WTC11 (cell line): ENCODE results near the gene GOLGA7B. TPM values are rescaled to one million over a fixed set of nuclear protein-coding genes. Genes with fewer than 3 reads are reported as not detected.

Experiments used
- ATAC-seq: fragments of 200-7000 bp; cut with Tn5 transposase; 2 replicates; pipeline ENCODE4 v1.10.0; 2021; ENCODE audit warnings: mild to moderate bottlenecking, moderate library complexity
- CTCF ChIA-PET: fragments of 300-600 bp; sonication (Branson Sonifier 250); formaldehyde crosslinking; loops from one replicate; lab custom pipeline; 2021; ENCODE audit warnings: antibody characterized with exemption; lab: Charles Lee
- POLR2A ChIA-PET: fragments of 350-600 bp; sonication (Branson Sonifier 250); formaldehyde crosslinking; loops from one replicate; lab custom pipeline; 2021; ENCODE audit warnings: antibody characterized with exemption; lab: Charles Lee
- DNase-seq: peaks from one replicate; pipeline ENCODE4 v3.0.0; 2021; ENCODE audit warnings: low spot score
- H3K27ac Mint-ChIP-seq: 2 replicates; pipeline ENCODE4 v1.8.0; 2021; ENCODE audit warnings: mixed read lengths
- H3K27me3 Mint-ChIP-seq: 2 replicates; pipeline ENCODE4 v1.8.0; 2021; ENCODE audit warnings: low read depth, mild to moderate bottlenecking, moderate library complexity, mixed read lengths
- H3K36me3 Mint-ChIP-seq: 2 replicates; pipeline ENCODE4 v1.8.0; 2021; ENCODE audit warnings: mixed read lengths
- H3K4me1 Mint-ChIP-seq: 2 replicates; pipeline ENCODE4 v1.8.0; 2022; ENCODE audit warnings: mixed read lengths
- H3K4me3 Mint-ChIP-seq: 2 replicates; pipeline ENCODE4 v1.8.0; 2021; ENCODE audit warnings: mild to moderate bottlenecking, moderate library complexity, mixed read lengths
- H3K9me3 Mint-ChIP-seq: 2 replicates; pipeline ENCODE4 v1.8.0; 2021; ENCODE audit warnings: mixed read lengths
- CREB1 ChIP-seq: sonication (generic); formaldehyde crosslinking; IDR thresholded peaks from 2 replicates; pipeline ENCODE4 v1.8.0; 2023; ENCODE audit warnings: mild to moderate bottlenecking, missing genetic modification reagents
- CREM ChIP-seq: sonication (generic); formaldehyde crosslinking; IDR thresholded peaks from 2 replicates; pipeline ENCODE4 v1.8.1; 2022; ENCODE audit warnings: mild to moderate bottlenecking, missing genetic modification reagents, moderate library complexity
- ELF4 ChIP-seq: sonication (generic); formaldehyde crosslinking; IDR thresholded peaks from 2 replicates; pipeline ENCODE4 v1.8.1; 2022; ENCODE audit warnings: low read depth, mild to moderate bottlenecking, moderate library complexity, missing genetic modification reagents
- EMX1 ChIP-seq: fragments of 250-450 bp; sonication (Bioruptor Pico); IDR thresholded peaks from 2 replicates; pipeline ENCODE4 v1.8.0; 2021; ENCODE audit warnings: mild to moderate bottlenecking
- IRF2 ChIP-seq: sonication (generic); formaldehyde crosslinking; IDR thresholded peaks from 2 replicates; pipeline ENCODE4 v1.8.0; 2022; ENCODE audit warnings: low read depth, missing genetic modification reagents, borderline replicate concordance
- MYBL2 ChIP-seq: sonication (generic); formaldehyde crosslinking; IDR thresholded peaks from 2 replicates; pipeline ENCODE4 v1.8.1; 2023; ENCODE audit warnings: mild to moderate bottlenecking, moderate library complexity, missing genetic modification reagents
- NFATC4 ChIP-seq: fragments of 250-450 bp; sonication (Bioruptor Pico); IDR thresholded peaks from 2 replicates; pipeline ENCODE4 v1.9.0; 2021; ENCODE audit warnings: mild to moderate bottlenecking
- NFE2L1 ChIP-seq: sonication (generic); formaldehyde crosslinking; IDR thresholded peaks from 2 replicates; pipeline ENCODE4 v1.8.1; 2023; ENCODE audit warnings: missing genetic modification reagents
- OVOL2 ChIP-seq: fragments of 250-450 bp; sonication (Bioruptor Pico); IDR thresholded peaks from 2 replicates; pipeline ENCODE4 v1.9.0; 2021; ENCODE audit warnings: mild to moderate bottlenecking, borderline replicate concordance
- SOX15 ChIP-seq: fragments of 250-450 bp; sonication (Bioruptor Pico); IDR thresholded peaks from 2 replicates; pipeline ENCODE4 v1.9.0; 2021; ENCODE audit warnings: mild to moderate bottlenecking
- SP1 ChIP-seq: sonication (generic); formaldehyde crosslinking; conservative IDR thresholded peaks from 2 replicates; pipeline ENCODE4 v1.8.1; 2022; ENCODE audit warnings: missing genetic modification reagents
- TEAD1 ChIP-seq: sonication (generic); formaldehyde crosslinking; IDR thresholded peaks from 2 replicates; pipeline ENCODE4 v1.8.0; 2022; ENCODE audit warnings: mild to moderate bottlenecking, missing genetic modification reagents
- ZNF138 ChIP-seq: sonication (generic); formaldehyde crosslinking; conservative IDR thresholded peaks from 2 replicates; pipeline ENCODE4 v1.8.1; 2022; ENCODE audit warnings: mild to moderate bottlenecking, moderate library complexity, missing genetic modification reagents
- ZNF219 ChIP-seq: sonication (generic); formaldehyde crosslinking; IDR thresholded peaks from 2 replicates; pipeline ENCODE4 v1.8.0; 2023; ENCODE audit warnings: missing genetic modification reagents, mild to moderate bottlenecking, borderline replicate concordance
- ZNF232 ChIP-seq: sonication (generic); formaldehyde crosslinking; IDR thresholded peaks from 2 replicates; pipeline ENCODE4 v1.8.0; 2022; ENCODE audit warnings: mild to moderate bottlenecking, missing genetic modification reagents
- ZNF317 ChIP-seq: sonication (generic); formaldehyde crosslinking; IDR thresholded peaks from 2 replicates; pipeline ENCODE4 v1.8.1; 2023; ENCODE audit warnings: low read depth, mild to moderate bottlenecking, moderate library complexity, missing genetic modification reagents, borderline replicate concordance
- ZNF396 ChIP-seq: fragments of 250-450 bp; sonication (Bioruptor Pico); IDR thresholded peaks from 2 replicates; pipeline ENCODE4 v1.8.0; 2021; ENCODE audit warnings: mild to moderate bottlenecking, moderate library complexity, borderline replicate concordance
- ZNF671 ChIP-seq: fragments of 250-450 bp; sonication (Bioruptor Pico); IDR thresholded peaks from 2 replicates; pipeline ENCODE4 v1.8.0; 2021; ENCODE audit warnings: mild to moderate bottlenecking
- total RNA-seq: library from RNA; stranded (reverse); gene quantifications from 3 replicates; pipeline ENCODE4 v1.2.3, GENCODE V29; 2021
- TF ChIP-seq, protein P1 (sequence below): sonication (generic); formaldehyde crosslinking; IDR thresholded peaks from 2 replicates; pipeline ENCODE4 v1.8.1; 2022; ENCODE audit warnings: low read depth, missing genetic modification reagents, borderline replicate concordance
- TF ChIP-seq, protein P2 (sequence below): sonication (generic); formaldehyde crosslinking; IDR thresholded peaks from 2 replicates; pipeline ENCODE4 v1.8.1; 2023; ENCODE audit warnings: mild to moderate bottlenecking, moderate library complexity, missing genetic modification reagents
- TF ChIP-seq, protein P3 (sequence below): sonication (generic); formaldehyde crosslinking; IDR thresholded peaks from 2 replicates; pipeline ENCODE4 v1.8.1; 2023; ENCODE audit warnings: mild to moderate bottlenecking, missing genetic modification reagents, moderate library complexity
- TF ChIP-seq, protein P4 (sequence below): sonication (generic); formaldehyde crosslinking; IDR thresholded peaks from 2 replicates; pipeline ENCODE4 v1.8.1; 2023; ENCODE audit warnings: mild to moderate bottlenecking, missing genetic modification reagents, borderline replicate concordance
- TF ChIP-seq, protein P5 (sequence below): sonication (generic); formaldehyde crosslinking; IDR thresholded peaks from 2 replicates; pipeline ENCODE4 v1.8.1; 2023; ENCODE audit warnings: mild to moderate bottlenecking, missing genetic modification reagents

The GOLGA7B gene
- total RNA-seq, 1 experiment from 2014 or later = 0.24 TPM

DNA sequence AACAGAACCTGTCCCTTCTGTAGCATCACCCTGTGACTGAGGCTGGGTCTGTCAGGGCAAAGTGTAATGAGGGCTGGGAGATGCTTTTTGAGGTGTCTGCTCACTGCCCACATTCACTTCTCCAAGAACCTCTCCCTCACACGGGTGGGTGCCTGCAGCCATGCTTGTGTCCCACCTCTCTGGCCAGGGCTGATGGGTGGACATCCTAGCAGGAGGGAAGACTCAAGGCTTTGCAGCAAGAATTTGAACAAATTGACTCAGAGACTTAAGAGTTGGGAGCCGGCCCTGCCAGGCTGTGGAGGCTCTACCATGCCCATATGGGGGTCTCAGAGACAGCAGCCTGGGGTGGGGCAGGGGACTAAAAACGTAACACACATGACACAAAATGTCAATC lies 33.4 kb downstream of the GOLGA7B start (continued):
- no peak for TF ChIP-seq ZNF317
- TF ChIP-seq SOX15 = no peak
- TF ChIP-seq IRF2 = no peak

DNA sequence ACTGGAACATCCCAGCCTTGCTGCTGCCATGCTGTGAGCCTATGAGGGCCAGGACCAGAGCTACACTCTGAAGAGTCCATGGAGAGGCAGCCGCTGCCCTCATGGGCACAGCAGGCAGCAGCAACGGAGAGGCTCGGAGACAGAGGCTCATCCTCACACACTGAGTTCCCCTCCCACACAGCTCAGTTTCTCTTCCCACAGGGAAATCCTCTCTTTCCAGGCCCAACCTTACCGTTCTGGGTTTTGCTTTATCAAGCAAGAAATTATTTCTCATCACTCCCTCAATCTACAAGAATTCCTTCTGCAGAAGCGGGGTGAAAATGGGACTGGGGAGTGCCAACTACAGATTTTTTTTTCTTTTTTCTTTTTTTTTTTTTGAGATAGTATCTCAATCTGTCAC lies 36.6 kb downstream of the GOLGA7B start:
- no peaks in the 10 kb centered on the region; the same call in 1 of the 2 replicates for H3K27me3 Mint-ChIP-seq
- H3K36me3 Mint-ChIP-seq = no peaks in the 10 kb centered on the region
- H3K4me1 Mint-ChIP-seq = peaks cover 32% of the 10 kb centered on the region
- no peak overlapping the region for H3K27ac Mint-ChIP-seq
- CTCF ChIA-PET = interaction anchor here (0.7 to 0.9 kb wide), 2 partner anchors 89 to 159 kb away, joined by 3 to 4 read pairs; no protein-coding TSS in a partner anchor
- no peaks in the 10 kb centered on the region for H3K9me3 Mint-ChIP-seq
- TF ChIP-seq TEAD1 (CRISPR knock-in tag) (no peak), ELF4 (CRISPR knock-in tag) (no peak), OVOL2 (CRISPR knock-in tag) (no peak), ZNF671 (no peak), ZNF232 (no peak)
- TF ChIP-seq, protein P1, sequence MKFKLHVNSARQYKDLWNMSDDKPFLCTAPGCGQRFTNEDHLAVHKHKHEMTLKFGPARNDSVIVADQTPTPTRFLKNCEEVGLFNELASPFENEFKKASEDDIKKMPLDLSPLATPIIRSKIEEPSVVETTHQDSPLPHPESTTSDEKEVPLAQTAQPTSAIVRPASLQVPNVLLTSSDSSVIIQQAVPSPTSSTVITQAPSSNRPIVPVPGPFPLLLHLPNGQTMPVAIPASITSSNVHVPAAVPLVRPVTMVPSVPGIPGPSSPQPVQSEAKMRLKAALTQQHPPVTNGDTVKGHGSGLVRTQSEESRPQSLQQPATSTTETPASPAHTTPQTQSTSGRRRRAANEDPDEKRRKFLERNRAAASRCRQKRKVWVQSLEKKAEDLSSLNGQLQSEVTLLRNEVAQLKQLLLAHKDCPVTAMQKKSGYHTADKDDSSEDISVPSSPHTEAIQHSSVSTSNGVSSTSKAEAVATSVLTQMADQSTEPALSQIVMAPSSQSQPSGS (CRISPR knock-in tag) = no peak
- TF ChIP-seq, protein P2, sequence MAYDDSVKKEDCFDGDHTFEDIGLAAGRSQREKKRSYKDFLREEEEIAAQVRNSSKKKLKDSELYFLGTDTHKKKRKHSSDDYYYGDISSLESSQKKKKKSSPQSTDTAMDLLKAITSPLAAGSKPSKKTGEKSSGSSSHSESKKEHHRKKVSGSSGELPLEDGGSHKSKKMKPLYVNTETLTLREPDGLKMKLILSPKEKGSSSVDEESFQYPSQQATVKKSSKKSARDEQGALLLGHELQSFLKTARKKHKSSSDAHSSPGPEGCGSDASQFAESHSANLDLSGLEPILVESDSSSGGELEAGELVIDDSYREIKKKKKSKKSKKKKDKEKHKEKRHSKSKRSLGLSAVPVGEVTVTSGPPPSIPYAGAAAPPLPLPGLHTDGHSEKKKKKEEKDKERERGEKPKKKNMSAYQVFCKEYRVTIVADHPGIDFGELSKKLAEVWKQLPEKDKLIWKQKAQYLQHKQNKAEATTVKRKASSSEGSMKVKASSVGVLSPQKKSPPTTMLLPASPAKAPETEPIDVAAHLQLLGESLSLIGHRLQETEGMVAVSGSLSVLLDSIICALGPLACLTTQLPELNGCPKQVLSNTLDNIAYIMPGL (CRISPR knock-in tag) = no peak
- TF ChIP-seq, protein P3, sequence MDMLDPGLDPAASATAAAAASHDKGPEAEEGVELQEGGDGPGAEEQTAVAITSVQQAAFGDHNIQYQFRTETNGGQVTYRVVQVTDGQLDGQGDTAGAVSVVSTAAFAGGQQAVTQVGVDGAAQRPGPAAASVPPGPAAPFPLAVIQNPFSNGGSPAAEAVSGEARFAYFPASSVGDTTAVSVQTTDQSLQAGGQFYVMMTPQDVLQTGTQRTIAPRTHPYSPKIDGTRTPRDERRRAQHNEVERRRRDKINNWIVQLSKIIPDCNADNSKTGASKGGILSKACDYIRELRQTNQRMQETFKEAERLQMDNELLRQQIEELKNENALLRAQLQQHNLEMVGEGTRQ (CRISPR knock-in tag) = no peak
- no peak overlapping the region for H3K4me3 Mint-ChIP-seq
- POLR2A ChIA-PET = no interaction called here
- DNase-seq = no peak
- no peak for ATAC-seq

DNA sequence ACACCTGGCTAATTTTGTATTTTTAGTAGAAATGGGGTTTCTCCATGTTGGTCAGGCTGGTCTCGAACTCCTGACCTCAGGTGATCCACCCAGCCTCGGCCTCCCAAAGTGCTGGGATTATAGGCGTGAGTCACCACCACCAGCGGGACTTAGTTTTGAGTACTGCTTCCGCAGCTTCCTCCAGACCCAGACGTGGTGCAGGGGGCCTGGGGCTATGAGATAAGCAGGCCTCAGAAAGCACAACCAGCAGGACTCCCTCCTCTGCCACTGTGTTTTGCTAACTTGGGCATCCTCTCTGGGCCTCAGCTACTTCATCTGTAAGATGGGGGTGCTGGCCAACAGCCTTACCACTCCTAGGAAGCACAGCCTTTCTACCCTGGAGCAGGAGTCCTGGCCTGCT lies 37.8 kb downstream of the GOLGA7B start:
- ChIA-PET CTCF (interaction anchor here (0.7 to 3.1 kb wide), 3 partner anchors 10 to 159 kb away, joined by 6 to 16 read pairs (median 7); no protein-coding TSS in a partner anchor), POLR2A (no interaction called here)
- Mint-ChIP-seq H3K27me3 (no peaks in the 10 kb centered on the region; the same call in 1 of the 2 replicates), H3K4me3 (no peak overlapping the region), H3K36me3 (no peaks in the 10 kb centered on the region), H3K4me1 (peaks cover 35% of the 10 kb centered on the region), H3K27ac (no peak overlapping the region), H3K9me3 (no peaks in the 10 kb centered on the region)
- DNase-seq = no peak
- no peak for TF ChIP-seq CREB1
- no peak for TF ChIP-seq NFE2L1 (CRISPR knock-in tag)
- TF ChIP-seq, protein P4, sequence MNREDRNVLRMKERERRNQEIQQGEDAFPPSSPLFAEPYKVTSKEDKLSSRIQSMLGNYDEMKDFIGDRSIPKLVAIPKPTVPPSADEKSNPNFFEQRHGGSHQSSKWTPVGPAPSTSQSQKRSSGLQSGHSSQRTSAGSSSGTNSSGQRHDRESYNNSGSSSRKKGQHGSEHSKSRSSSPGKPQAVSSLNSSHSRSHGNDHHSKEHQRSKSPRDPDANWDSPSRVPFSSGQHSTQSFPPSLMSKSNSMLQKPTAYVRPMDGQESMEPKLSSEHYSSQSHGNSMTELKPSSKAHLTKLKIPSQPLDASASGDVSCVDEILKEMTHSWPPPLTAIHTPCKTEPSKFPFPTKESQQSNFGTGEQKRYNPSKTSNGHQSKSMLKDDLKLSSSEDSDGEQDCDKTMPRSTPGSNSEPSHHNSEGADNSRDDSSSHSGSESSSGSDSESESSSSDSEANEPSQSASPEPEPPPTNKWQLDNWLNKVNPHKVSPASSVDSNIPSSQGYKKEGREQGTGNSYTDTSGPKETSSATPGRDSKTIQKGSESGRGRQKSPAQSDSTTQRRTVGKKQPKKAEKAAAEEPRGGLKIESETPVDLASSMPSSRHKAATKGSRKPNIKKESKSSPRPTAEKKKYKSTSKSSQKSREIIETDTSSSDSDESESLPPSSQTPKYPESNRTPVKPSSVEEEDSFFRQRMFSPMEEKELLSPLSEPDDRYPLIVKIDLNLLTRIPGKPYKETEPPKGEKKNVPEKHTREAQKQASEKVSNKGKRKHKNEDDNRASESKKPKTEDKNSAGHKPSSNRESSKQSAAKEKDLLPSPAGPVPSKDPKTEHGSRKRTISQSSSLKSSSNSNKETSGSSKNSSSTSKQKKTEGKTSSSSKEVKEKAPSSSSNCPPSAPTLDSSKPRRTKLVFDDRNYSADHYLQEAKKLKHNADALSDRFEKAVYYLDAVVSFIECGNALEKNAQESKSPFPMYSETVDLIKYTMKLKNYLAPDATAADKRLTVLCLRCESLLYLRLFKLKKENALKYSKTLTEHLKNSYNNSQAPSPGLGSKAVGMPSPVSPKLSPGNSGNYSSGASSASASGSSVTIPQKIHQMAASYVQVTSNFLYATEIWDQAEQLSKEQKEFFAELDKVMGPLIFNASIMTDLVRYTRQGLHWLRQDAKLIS (CRISPR knock-in tag) = no peak
- no peak for TF ChIP-seq EMX1 (CRISPR knock-in tag)
- no peak for TF ChIP-seq ZNF671
- TF ChIP-seq ZNF219 = no peak
- no peak for TF ChIP-seq ZNF396
- no peak for TF ChIP-seq OVOL2 (CRISPR knock-in tag)
- TF ChIP-seq SP1 (CRISPR knock-in tag) = no peak
- no peak for TF ChIP-seq CREM (CRISPR knock-in tag)
- no peak for TF ChIP-seq ZNF138 (CRISPR knock-in tag)
- TF ChIP-seq TEAD1 (CRISPR knock-in tag) = no peak
- TF ChIP-seq NFATC4 (CRISPR knock-in tag) = no peak
- TF ChIP-seq, protein P5, sequence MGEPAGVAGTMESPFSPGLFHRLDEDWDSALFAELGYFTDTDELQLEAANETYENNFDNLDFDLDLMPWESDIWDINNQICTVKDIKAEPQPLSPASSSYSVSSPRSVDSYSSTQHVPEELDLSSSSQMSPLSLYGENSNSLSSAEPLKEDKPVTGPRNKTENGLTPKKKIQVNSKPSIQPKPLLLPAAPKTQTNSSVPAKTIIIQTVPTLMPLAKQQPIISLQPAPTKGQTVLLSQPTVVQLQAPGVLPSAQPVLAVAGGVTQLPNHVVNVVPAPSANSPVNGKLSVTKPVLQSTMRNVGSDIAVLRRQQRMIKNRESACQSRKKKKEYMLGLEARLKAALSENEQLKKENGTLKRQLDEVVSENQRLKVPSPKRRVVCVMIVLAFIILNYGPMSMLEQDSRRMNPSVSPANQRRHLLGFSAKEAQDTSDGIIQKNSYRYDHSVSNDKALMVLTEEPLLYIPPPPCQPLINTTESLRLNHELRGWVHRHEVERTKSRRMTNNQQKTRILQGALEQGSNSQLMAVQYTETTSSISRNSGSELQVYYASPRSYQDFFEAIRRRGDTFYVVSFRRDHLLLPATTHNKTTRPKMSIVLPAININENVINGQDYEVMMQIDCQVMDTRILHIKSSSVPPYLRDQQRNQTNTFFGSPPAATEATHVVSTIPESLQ (CRISPR knock-in tag) = no peak
- no peak for TF ChIP-seq MYBL2 (CRISPR knock-in tag)
- TF ChIP-seq, all 79 proteins: peak for 0
- no peak for ATAC-seq
